H9 (cell line): ENCODE measurements around the gene KRTAP10-3. TPM values are rescaled to one million over a fixed set of nuclear protein-coding genes. Genes with fewer than 3 reads are reported as not detected.

Source experiments
- DNase-seq: peaks from one replicate; pipeline ENCODE4 v3.0.0-alpha.2; 2017
- H2AFZ ChIP-seq: one replicate; pipeline ENCODE4 v1.6.1; 2013; ENCODE audit warnings: mild to moderate bottlenecking, low read length, control low read depth, moderate library complexity
- H2AK5ac ChIP-seq: 2 replicates; pipeline ENCODE4 v1.6.1; 2013; ENCODE audit warnings: low read length, control low read depth, mixed read lengths; ENCODE audit not compliant: insufficient read length
- H2BK120ac ChIP-seq: one replicate; pipeline ENCODE4 v1.6.1; 2013; ENCODE audit warnings: low read depth, mild to moderate bottlenecking, low read length, control low read depth, inconsistent platforms; ENCODE audit not compliant: poor library complexity, severe bottlenecking
- H2BK12ac ChIP-seq: 2 replicates; pipeline ENCODE4 v1.6.1; 2013; ENCODE audit warnings: low read length, control low read depth, mixed read lengths, low read depth; ENCODE audit not compliant: insufficient read length
- H2BK15ac ChIP-seq: 2 replicates; pipeline ENCODE4 v1.6.1; 2013; ENCODE audit warnings: low read depth, low read length, control low read depth
- H2BK20ac ChIP-seq: one replicate; pipeline ENCODE4 v1.6.1; 2013; ENCODE audit warnings: low read depth, mild to moderate bottlenecking, low read length, control low read depth, inconsistent platforms; ENCODE audit not compliant: poor library complexity, severe bottlenecking
- H2BK5ac ChIP-seq: 2 replicates; pipeline ENCODE4 v1.6.1; 2013; ENCODE audit warnings: low read length, control low read depth, mixed read lengths; ENCODE audit not compliant: insufficient read length
- H3K14ac ChIP-seq: 2 replicates; pipeline ENCODE4 v1.6.1; 2013; ENCODE audit warnings: low read length, control low read depth; ENCODE audit not compliant: insufficient read depth
- H3K18ac ChIP-seq: 2 replicates; pipeline ENCODE4 v1.6.1; 2013; ENCODE audit warnings: low read depth, mild to moderate bottlenecking, mixed read lengths, low read length, control low read depth; ENCODE audit not compliant: insufficient read length
- H3K23ac ChIP-seq: 2 replicates; pipeline ENCODE4 v1.6.1; 2013; ENCODE audit warnings: low read length, control low read depth, mixed read lengths, low read depth; ENCODE audit not compliant: insufficient read length
- H3K23me2 ChIP-seq: 2 replicates; pipeline ENCODE4 v1.6.1; 2013; ENCODE audit warnings: low read depth, mild to moderate bottlenecking, mixed read lengths, low read length, control low read depth; ENCODE audit not compliant: insufficient read length, poor library complexity, severe bottlenecking
- H3K27ac ChIP-seq: 2 replicates; pipeline ENCODE4 v1.5.1; 2013; ENCODE audit warnings: low read length, control low read depth, mixed read lengths, low read depth; ENCODE audit not compliant: insufficient read length
- H3K27me3 ChIP-seq: 2 replicates; pipeline ENCODE4 v1.6.1; 2013; ENCODE audit warnings: low read length, control low read depth, inconsistent platforms; ENCODE audit not compliant: insufficient read depth
- H3K4ac ChIP-seq: 2 replicates; pipeline ENCODE4 v1.6.1; 2013; ENCODE audit warnings: low read depth, mild to moderate bottlenecking, control low read depth, inconsistent platforms, low read length, moderate library complexity
- H3K4me1 ChIP-seq: 2 replicates; pipeline ENCODE4 v1.6.1; 2013; ENCODE audit warnings: low read length, control low read depth, inconsistent platforms; ENCODE audit not compliant: insufficient read depth
- H3K4me2 ChIP-seq: 2 replicates; pipeline ENCODE4 v1.6.1; 2013; ENCODE audit warnings: low read length, control low read depth, mixed read lengths; ENCODE audit not compliant: insufficient read length, insufficient read depth
- H3K56ac ChIP-seq: 2 replicates; pipeline ENCODE4 v1.6.1; 2013; ENCODE audit warnings: low read depth, mild to moderate bottlenecking, mixed read lengths, low read length, control low read depth; ENCODE audit not compliant: insufficient read length
- H3K79me1 ChIP-seq: 2 replicates; pipeline ENCODE4 v1.6.1; 2013; ENCODE audit warnings: low read depth, mild to moderate bottlenecking, moderate library complexity, low read length, control low read depth, inconsistent platforms; ENCODE audit not compliant: insufficient read depth, poor library complexity, severe bottlenecking
- H3K79me2 ChIP-seq: 2 replicates; pipeline ENCODE4 v1.6.1; 2013; ENCODE audit warnings: low read length, control low read depth, inconsistent platforms; ENCODE audit not compliant: insufficient read depth
- H3K9ac ChIP-seq: 2 replicates; pipeline ENCODE4 v1.6.1; 2013; ENCODE audit warnings: low read length, control low read depth, mixed read lengths; ENCODE audit not compliant: insufficient read length; ENCODE audit errors: extremely low read depth
- H3K9me3 ChIP-seq: one replicate; pipeline ENCODE4 v1.6.1; 2013; ENCODE audit warnings: low read depth, low read length, inconsistent platforms; ENCODE audit not compliant: control insufficient read depth
- H3T11ph ChIP-seq: one replicate; pipeline ENCODE4 v1.6.1; 2013; ENCODE audit warnings: mild to moderate bottlenecking, low read length, control low read depth, inconsistent platforms
- H4K20me1 ChIP-seq: one replicate; pipeline ENCODE4 v1.6.1; 2013; ENCODE audit not compliant: control insufficient read depth, insufficient read length, insufficient read depth
- H4K5ac ChIP-seq: 2 replicates; pipeline ENCODE4 v1.6.1; 2013; ENCODE audit warnings: low read depth, mild to moderate bottlenecking, mixed read lengths, low read length, control low read depth; ENCODE audit not compliant: insufficient read length
- H4K8ac ChIP-seq: replicated peaks from 2 replicates; pipeline ENCODE4 v1.6.1; 2013; ENCODE audit warnings: low read length, control low read depth, mixed read lengths, low read depth; ENCODE audit not compliant: insufficient read length
- H4K91ac ChIP-seq: 2 replicates; pipeline ENCODE4 v1.6.1; 2013; ENCODE audit warnings: low read depth, mild to moderate bottlenecking, moderate library complexity, mixed read lengths, low read length, control low read depth; ENCODE audit not compliant: insufficient read length
- H3K27ac Mint-ChIP-seq, 3 experiments: 2 replicates in 2 of 3; 3 replicates in 1 of 3; pipeline ENCODE4 v1.8.0; 2020 to 2021; ENCODE audit warnings: mixed read lengths in 3 of 3, mild to moderate bottlenecking in 1 of 3, moderate library complexity in 1 of 3
- H3K27me3 Mint-ChIP-seq: 2 replicates; pipeline ENCODE4 v1.8.0; 2021; ENCODE audit warnings: low read depth, mild to moderate bottlenecking, moderate library complexity, mixed read lengths
- H3K36me3 Mint-ChIP-seq, 3 experiments: 2 replicates in 2 of 3; 3 replicates in 1 of 3; pipeline ENCODE4 v1.8.0; 2020 to 2021; ENCODE audit warnings: low read depth in 3 of 3, mixed read lengths in 3 of 3; ENCODE audit not compliant: insufficient read depth in 1 of 3
- H3K4me1 Mint-ChIP-seq, 2 experiments: 2 replicates each; pipeline ENCODE4 v1.8.0; 2020; ENCODE audit warnings: mixed read lengths in 2 of 2
- H3K4me3 Mint-ChIP-seq, 2 experiments: 2 replicates in 1 of 2; 3 replicates in 1 of 2; pipeline ENCODE4 v1.8.0; 2020 to 2021; ENCODE audit warnings: mild to moderate bottlenecking in 2 of 2, mixed read lengths in 2 of 2, moderate library complexity in 1 of 2
- H3K9me3 Mint-ChIP-seq, 2 experiments: 2 replicates in 1 of 2; 3 replicates in 1 of 2; pipeline ENCODE4 v1.8.0; 2020; ENCODE audit warnings: mild to moderate bottlenecking in 2 of 2, mixed read lengths in 2 of 2, moderate library complexity in 1 of 2
- WGBS: extraction: QIAGEN DNeasy Blood & Tissue Kit; methylation state at CpG from one replicate; pipeline ENCODE4 v1.1.7; 2013; ENCODE audit warnings: missing lambda C conversion rate, low lambda C conversion rate, mixed read lengths; ENCODE audit not compliant: insufficient read length; ENCODE audit errors: extremely low coverage; 5-methylcytosine and 5-hydroxymethylcytosine counted together
- total RNA-seq: library from RNA; stranded (reverse); gene quantifications from 2 replicates; pipeline ENCODE4 v1.2.1, GENCODE V29; 2021
- TF ChIP-seq, protein P1 (sequence below): fragments of 200-600 bp; sonication (generic); conservative IDR thresholded peaks from 3 replicates; pipeline ENCODE4 v1.8.0; 2021; ENCODE audit warnings: antibody characterized with exemption, mild to moderate bottlenecking

The KRTAP10-3 gene
- total RNA-seq, 1 experiment from 2014 or later: not detected

DNA sequence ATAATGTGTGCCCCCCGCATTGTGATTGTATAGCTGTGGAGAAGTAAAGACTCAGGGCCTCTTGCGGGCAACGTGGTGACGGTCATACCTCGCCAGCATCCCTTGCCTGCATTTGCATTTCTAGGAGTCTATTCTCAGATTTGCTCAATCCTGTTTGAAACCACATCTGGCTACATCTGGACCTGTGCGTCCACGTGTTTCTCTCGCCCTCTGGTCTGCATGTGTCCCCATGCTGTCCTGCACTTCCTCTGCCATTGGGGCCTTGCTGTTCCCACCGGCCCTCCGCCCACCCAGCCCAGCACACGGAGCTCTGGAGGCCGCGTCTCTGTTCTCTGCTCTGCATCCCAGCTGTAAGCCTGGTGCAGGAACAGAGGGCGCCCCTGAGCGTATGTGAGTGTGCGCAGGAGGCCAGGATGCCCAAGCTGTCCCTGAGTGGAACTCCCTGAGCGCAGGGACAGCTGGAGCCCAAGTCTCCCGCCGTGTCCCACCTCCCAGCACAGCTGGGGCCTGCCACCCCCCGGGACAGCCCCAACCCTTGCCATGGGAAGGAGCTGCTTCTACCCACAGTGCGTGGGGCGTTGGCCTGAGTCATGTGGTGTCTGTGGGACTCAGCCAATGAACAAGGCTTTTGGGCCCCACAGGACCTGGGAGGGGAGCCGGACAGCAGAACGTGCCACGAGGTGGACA is 8.9 kb downstream of the KRTAP10-3 start:
- H3K14ac ChIP-seq: peak overlapping the region; percentile 62; the same call in 1 of the 2 replicates
- H2BK20ac ChIP-seq: no peak overlapping the region
- no peak overlapping the region for H2BK15ac ChIP-seq
- H3K4me1 Mint-ChIP-seq: peaks cover 43 to 54% of the 10 kb centered on the region in 2 experiments
- peaks cover 0 to 19% (median 9%) of the 10 kb centered on the region in 3 experiments; a peak in 3 of 7 replicates for H3K36me3 Mint-ChIP-seq
- H3K23me2 ChIP-seq: no peaks in the 10 kb centered on the region
- no peak overlapping the region for H4K91ac ChIP-seq
- H4K20me1 ChIP-seq: no peaks in the 10 kb centered on the region
- no peak overlapping the region for H2AFZ ChIP-seq
- no peak overlapping the region for H3K4me3 Mint-ChIP-seq
- H3K27me3 Mint-ChIP-seq: peaks cover 3% of the 10 kb centered on the region
- H3K4ac ChIP-seq: no peak overlapping the region; the same call in 1 of the 2 replicates
- H2BK5ac ChIP-seq: no peak overlapping the region
- no CpG with 5 or more reads among the region's 25 CpGs for whole genome bisulfite sequencing
- H3K9me3 Mint-ChIP-seq: peaks cover 10 to 18% of the 10 kb centered on the region in 2 experiments; a peak in 4 of 5 replicates
- no peaks in the 10 kb centered on the region for H3K79me2 ChIP-seq
- no peaks in the 10 kb centered on the region for H3K27me3 ChIP-seq
- TF ChIP-seq, protein P1, sequence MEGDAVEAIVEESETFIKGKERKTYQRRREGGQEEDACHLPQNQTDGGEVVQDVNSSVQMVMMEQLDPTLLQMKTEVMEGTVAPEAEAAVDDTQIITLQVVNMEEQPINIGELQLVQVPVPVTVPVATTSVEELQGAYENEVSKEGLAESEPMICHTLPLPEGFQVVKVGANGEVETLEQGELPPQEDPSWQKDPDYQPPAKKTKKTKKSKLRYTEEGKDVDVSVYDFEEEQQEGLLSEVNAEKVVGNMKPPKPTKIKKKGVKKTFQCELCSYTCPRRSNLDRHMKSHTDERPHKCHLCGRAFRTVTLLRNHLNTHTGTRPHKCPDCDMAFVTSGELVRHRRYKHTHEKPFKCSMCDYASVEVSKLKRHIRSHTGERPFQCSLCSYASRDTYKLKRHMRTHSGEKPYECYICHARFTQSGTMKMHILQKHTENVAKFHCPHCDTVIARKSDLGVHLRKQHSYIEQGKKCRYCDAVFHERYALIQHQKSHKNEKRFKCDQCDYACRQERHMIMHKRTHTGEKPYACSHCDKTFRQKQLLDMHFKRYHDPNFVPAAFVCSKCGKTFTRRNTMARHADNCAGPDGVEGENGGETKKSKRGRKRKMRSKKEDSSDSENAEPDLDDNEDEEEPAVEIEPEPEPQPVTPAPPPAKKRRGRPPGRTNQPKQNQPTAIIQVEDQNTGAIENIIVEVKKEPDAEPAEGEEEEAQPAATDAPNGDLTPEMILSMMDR: 0 out of 3 replicates have a peak, but pooled peaks have one; percentile 23
- peak overlapping the region; percentile 86 for H3K18ac ChIP-seq
- no peak overlapping the region for H4K5ac ChIP-seq
- no peak overlapping the region for H3K23ac ChIP-seq
- H3K4me1 ChIP-seq: peaks cover 6% of the 10 kb centered on the region; the same call in 1 of the 2 replicates
- H3K27ac ChIP-seq: no peak overlapping the region
- H3K79me1 ChIP-seq: no peaks in the 10 kb centered on the region
- H3K56ac ChIP-seq: no peak overlapping the region
- no peak overlapping the region for H2AK5ac ChIP-seq
- no peak overlapping the region for H3K9ac ChIP-seq
- no peak overlapping the region for H2BK120ac ChIP-seq
- H3K4me2 ChIP-seq: no peak overlapping the region
- H3T11ph ChIP-seq: no peak overlapping the region
- H3K27ac Mint-ChIP-seq: peak overlapping the region; percentile 0 to 87 (median 78); a peak in 5 of 7 replicates
- H3K9me3 ChIP-seq: no peaks in the 10 kb centered on the region
- peak; percentile 63 for DNase-seq
- H4K8ac ChIP-seq: no peak overlapping the region
- H2BK12ac ChIP-seq: no peak overlapping the region
